Thyroid gland (tissue), 4 donors: ENCODE results near the gene PRKCH. TPM values are rescaled to one million over a fixed set of nuclear protein-coding genes. Genes with fewer than 3 reads are reported as not detected.

Experiments used
- DNase-seq, 2 donors: peaks; one replicate each; pipeline ENCODE4 v3.0.0-alpha.2; 2019
- H3K27ac ChIP-seq, 3 donors: fragments of 200-600 bp; sonication (generic); 1 replicate in 2 of 3; 2 replicates in 1 of 3; pipeline ENCODE4 v1.5.1; 2016 to 2019; ENCODE audit warnings: mild to moderate bottlenecking in 1 of 3, moderate library complexity in 1 of 3
- H3K27me3 ChIP-seq: fragments of 200-600 bp; sonication (generic); one replicate; pipeline ENCODE4 v1.5.1; 2019
- H3K36me3 ChIP-seq, 2 donors: fragments of 200-600 bp; sonication (generic); one replicate each; pipeline ENCODE4 v1.5.1; 2016 to 2019
- H3K4me1 ChIP-seq, 2 donors: fragments of 200-600 bp; sonication (generic); one replicate each; pipeline ENCODE4 v1.5.1; 2017 to 2019
- H3K4me3 ChIP-seq, 3 donors: fragments of 200-600 bp; sonication (generic); replicated peaks in 1 of 3; 1 replicate in 2 of 3; 2 replicates in 1 of 3; pipeline ENCODE4 v1.5.1; 2016; ENCODE audit warnings: mild to moderate bottlenecking in 1 of 3
- H3K9me3 ChIP-seq: fragments of 200-600 bp; sonication (generic); one replicate; pipeline ENCODE4 v1.5.1; 2017
- POLR2A ChIP-seq, 2 donors: fragments of 450-650 bp; IDR thresholded peaks; one replicate each; pipeline ENCODE4 v1.6.1; 2017; ENCODE audit warnings: antibody characterized with exemption in 2 of 2, mild to moderate bottlenecking in 2 of 2, moderate library complexity in 1 of 2
- WGBS, 2 donors: methylation state at CpG; one replicate each; pipeline ENCODE4 v1.1.5; 2017; 5-methylcytosine and 5-hydroxymethylcytosine counted together
- intact Hi-C: fragments of 100-400 bp; cut with DNase I; formaldehyde crosslinking; loops from one replicate; pipeline ENCODE4 v1.15.1; 2023
- total RNA-seq, 4 donors: library from RNA; depleted of rRNA; stranded (reverse); fragments of >200 nt; gene quantifications; one replicate each; pipeline ENCODE4 v1.2.3, GENCODE V29; 2016
- TF ChIP-seq, protein P1 (sequence below), 6 experiments: fragments of 200-600 bp in 3 of 6; fragments of 450-650 bp in 3 of 6; sonication (generic) in 3 of 6; IDR thresholded peaks; one replicate each; pipeline ENCODE4 v1.5.1; 2016 to 2019; ENCODE audit warnings: antibody characterized with exemption in 6 of 6, mild to moderate bottlenecking in 2 of 6, inconsistent platforms in 1 of 6, moderate library complexity in 1 of 6

PRKCH gene
- total RNA-seq, 4 donors from 2014 or later = 34.0 to 68.7 (median 49.8) TPM

DNA sequence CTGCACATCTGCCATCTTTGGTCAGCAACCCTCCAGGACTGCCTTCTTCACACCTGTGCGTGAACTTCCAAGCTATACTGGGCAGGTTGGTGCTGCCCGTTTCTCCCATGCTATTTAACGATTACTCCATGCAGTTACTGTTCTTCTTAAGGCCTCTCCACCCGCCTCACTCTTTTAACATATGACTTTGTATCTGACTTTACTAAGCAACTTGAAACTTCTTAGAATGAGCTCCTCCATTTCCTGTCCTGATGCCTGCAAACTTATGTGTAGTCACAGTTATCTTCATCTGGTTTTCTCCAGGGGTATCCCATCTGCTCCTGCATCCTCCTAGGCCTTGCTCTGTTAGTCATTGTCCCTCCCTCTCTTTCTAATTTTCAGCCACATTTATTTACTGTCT, 35.7 kb downstream of the PRKCH start:
- intact Hi-C loops = no loop called here
- no peak for DNase-seq
- TF ChIP-seq, protein P1, sequence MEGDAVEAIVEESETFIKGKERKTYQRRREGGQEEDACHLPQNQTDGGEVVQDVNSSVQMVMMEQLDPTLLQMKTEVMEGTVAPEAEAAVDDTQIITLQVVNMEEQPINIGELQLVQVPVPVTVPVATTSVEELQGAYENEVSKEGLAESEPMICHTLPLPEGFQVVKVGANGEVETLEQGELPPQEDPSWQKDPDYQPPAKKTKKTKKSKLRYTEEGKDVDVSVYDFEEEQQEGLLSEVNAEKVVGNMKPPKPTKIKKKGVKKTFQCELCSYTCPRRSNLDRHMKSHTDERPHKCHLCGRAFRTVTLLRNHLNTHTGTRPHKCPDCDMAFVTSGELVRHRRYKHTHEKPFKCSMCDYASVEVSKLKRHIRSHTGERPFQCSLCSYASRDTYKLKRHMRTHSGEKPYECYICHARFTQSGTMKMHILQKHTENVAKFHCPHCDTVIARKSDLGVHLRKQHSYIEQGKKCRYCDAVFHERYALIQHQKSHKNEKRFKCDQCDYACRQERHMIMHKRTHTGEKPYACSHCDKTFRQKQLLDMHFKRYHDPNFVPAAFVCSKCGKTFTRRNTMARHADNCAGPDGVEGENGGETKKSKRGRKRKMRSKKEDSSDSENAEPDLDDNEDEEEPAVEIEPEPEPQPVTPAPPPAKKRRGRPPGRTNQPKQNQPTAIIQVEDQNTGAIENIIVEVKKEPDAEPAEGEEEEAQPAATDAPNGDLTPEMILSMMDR (IDR thresholded peaks at IDR 0.05) = no peak
- no peak for TF ChIP-seq POLR2A (IDR thresholded peaks at IDR 0.05)
- no peaks in the 10 kb centered on the region for H3K27me3 ChIP-seq
- no peak overlapping the region for H3K27ac ChIP-seq
- WGBS, 2 donors = 86 to 95% methylated on average over 4 of the region's 4 CpGs
- H3K9me3 ChIP-seq = no peaks in the 10 kb centered on the region
- no peak overlapping the region for H3K4me3 ChIP-seq
- H3K4me1 ChIP-seq = peaks cover 9 to 14% of the 10 kb centered on the region in 2 donors
- H3K36me3 ChIP-seq = no peaks in the 10 kb centered on the region

DNA sequence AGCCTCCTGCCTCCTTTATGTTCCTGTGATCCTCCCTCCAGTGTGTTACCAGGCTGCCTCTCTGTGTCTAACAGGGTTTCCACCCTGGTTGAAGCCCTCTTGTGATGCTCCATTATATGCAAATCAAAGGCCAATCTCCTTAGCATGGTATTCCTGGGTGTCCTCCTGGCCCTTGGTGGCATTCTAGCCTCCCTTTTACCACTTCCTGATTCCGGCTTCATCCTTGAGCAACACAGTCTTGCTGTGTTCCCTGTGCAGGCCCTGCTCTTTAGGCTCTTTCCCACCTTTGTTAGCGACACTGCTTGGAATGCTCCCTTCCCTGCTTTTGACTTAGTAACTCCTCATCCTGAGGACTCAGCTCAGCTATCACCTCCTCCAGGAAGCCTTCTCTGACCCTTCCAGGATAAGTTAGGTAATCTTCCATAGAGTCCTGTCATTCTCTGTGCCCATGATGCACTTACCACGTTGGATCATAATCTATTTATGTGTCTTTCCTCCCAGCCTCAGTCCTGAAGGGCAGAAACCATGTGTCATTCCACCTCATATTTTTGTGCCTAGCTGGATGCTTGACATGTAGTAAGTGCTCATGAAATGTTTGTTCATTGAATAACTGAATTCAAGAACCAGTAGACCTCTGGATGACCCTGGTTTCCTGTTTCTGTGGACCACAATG, 37.3 kb downstream of the PRKCH start:
- H3K27me3 ChIP-seq = no peaks in the 10 kb centered on the region
- H3K36me3 ChIP-seq = no peaks in the 10 kb centered on the region
- no peak for DNase-seq
- intact Hi-C loops = no loop called here
- H3K4me1 ChIP-seq = peaks cover 9 to 14% of the 10 kb centered on the region in 2 donors
- WGBS, 2 donors = 88 to 89% methylated on average over 3 of the region's 3 CpGs
- no peak overlapping the region for H3K4me3 ChIP-seq
- peak overlapping the region in 1 of 3 donors; percentile 3 for H3K27ac ChIP-seq
- no peaks in the 10 kb centered on the region for H3K9me3 ChIP-seq
- TF ChIP-seq, protein P1 (IDR thresholded peaks at IDR 0.05) = no peak
- TF ChIP-seq POLR2A (IDR thresholded peaks at IDR 0.05) = no peak

DNA sequence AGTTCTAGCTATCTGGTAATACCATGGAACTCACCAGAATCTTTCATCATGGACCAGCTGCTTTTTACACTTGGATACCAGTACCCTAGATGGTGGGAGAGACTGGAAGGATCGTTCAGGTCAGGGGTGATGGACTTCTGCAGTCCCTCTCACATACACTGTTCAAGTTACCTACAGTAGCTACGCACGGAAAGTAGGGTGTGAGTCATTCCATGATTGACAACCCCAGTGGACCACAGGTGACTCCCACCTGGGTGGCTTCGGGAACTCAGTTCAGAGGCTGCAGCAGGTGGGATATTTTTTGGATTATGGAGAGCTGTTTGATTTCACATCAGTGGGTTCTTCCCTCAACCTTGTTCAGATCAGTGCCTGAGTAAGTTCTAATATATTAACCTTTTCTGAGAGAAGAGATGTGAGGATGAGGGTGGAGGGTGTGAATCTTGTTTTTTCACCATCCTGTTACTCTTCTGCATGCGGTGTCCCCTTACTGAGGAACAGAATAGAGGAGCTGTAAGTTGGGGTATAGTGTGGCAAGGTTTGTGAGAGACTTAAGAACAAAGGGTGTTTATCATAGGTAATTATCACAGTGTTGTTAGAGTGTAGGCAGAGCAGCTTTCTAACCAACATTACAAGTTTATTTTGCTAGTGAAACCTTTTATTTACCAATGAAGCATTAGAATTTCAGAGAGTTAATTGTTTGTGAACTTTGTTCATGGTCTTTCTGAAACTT, 39.6 kb downstream of the PRKCH start:
- no peak overlapping the region for H3K4me3 ChIP-seq
- H3K36me3 ChIP-seq = no peaks in the 10 kb centered on the region
- DNase-seq = no peak
- TF ChIP-seq POLR2A (IDR thresholded peaks at IDR 0.05) = no peak
- TF ChIP-seq, protein P1 (IDR thresholded peaks at IDR 0.05) = no peak
- 87 to 88% methylated on average over 5 of the region's 5 CpGs for WGBS, 2 donors
- peaks cover 4 to 9% of the 10 kb centered on the region in 2 donors for H3K4me1 ChIP-seq
- H3K9me3 ChIP-seq = no peaks in the 10 kb centered on the region
- no peak overlapping the region for H3K27ac ChIP-seq
- no peaks in the 10 kb centered on the region for H3K27me3 ChIP-seq
- intact Hi-C loops = no loop called here

DNA sequence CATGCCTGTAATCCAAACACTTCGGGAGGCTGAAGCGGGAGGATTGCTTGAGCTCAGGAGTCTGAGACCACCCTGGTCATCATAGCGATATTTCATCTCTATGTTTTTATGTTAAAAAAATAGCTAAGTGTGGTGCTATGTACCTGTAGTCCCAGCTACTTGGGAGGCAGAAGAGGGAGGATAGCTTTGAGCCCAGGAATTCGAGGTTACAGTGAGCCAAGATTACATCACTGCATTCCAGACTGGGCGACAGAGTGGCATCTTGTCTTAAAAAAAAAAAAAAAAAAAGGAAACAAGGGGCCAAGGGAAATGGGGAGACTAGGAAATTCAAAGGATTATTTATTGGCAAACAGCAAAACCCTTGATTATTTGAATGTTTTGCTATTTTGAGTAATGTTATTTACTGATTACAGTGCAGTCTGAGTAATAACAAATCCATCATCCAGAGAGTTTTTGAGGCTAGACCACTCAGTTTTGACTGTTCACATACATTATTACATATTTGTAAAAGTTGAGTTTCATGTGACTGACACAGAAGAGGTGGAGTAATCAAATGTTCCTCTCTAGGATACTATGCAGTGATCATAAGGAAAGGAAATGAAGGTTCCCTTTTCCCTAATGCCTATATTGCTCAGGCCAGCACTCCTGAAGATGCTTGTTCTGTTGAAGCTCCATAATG, 40.8 kb downstream of the PRKCH start:
- no peak for TF ChIP-seq POLR2A (IDR thresholded peaks at IDR 0.05)
- TF ChIP-seq, protein P1 (IDR thresholded peaks at IDR 0.05) = no peak
- H3K4me3 ChIP-seq = no peak overlapping the region
- no peaks in the 10 kb centered on the region for H3K4me1 ChIP-seq
- intact Hi-C loops = no loop called here
- no peak for DNase-seq
- H3K27me3 ChIP-seq = no peaks in the 10 kb centered on the region
- H3K36me3 ChIP-seq = no peaks in the 10 kb centered on the region
- no peaks in the 10 kb centered on the region for H3K9me3 ChIP-seq
- no peak overlapping the region for H3K27ac ChIP-seq
- 83 to 86% methylated on average over 5 of the region's 5 CpGs for WGBS, 2 donors
